Upper lobe of left lung (tissue), 6 donors: ENCODE data around the gene PRDM11. TPM values are rescaled to one million over a fixed set of nuclear protein-coding genes. Genes with fewer than 3 reads are reported as not detected.

Experiments used
- ATAC-seq, 2 donors: fragments of 200-7000 bp; cut with Tn5 transposase; one replicate each; pipeline ENCODE4 v1.9.1; 2022; ENCODE audit warnings: mild to moderate bottlenecking in 2 of 2, moderate library complexity in 2 of 2; ENCODE audit not compliant: low FRiP score in 2 of 2
- DNase-seq, 2 donors: peaks; one replicate each; pipeline ENCODE4 v3.0.0-alpha.2; 2019 to 2020
- H3K27ac ChIP-seq, 4 donors: fragments of 200-600 bp; sonication (generic); one replicate each; pipeline ENCODE4 v1.5.1; 2016 to 2019
- H3K27me3 ChIP-seq, 4 donors: fragments of 200-600 bp; sonication (generic); one replicate each; pipeline ENCODE4 v1.5.1; 2017 to 2019
- H3K36me3 ChIP-seq, 4 donors: fragments of 200-600 bp; sonication (generic); one replicate each; pipeline ENCODE4 v1.5.1; 2016 to 2019
- H3K4me1 ChIP-seq, 4 donors: fragments of 200-600 bp; sonication (generic); one replicate each; pipeline ENCODE4 v1.5.1; 2018 to 2019
- H3K4me3 ChIP-seq, 4 donors: fragments of 200-600 bp; sonication (generic); one replicate each; pipeline ENCODE4 v1.5.1; 2017 to 2019; ENCODE audit warnings: mild to moderate bottlenecking in 2 of 4, moderate library complexity in 1 of 4
- H3K9me3 ChIP-seq, 4 donors: fragments of 200-600 bp; sonication (generic); one replicate each; pipeline ENCODE4 v1.5.1; 2018 to 2019
- EP300 ChIP-seq, 4 donors: sonication (generic); formaldehyde crosslinking; IDR thresholded peaks; one replicate each; pipeline ENCODE4 v1.5.1; 2017; ENCODE audit warnings: antibody characterized with exemption in 4 of 4, control low read depth in 2 of 4
- POLR2A ChIP-seq, 4 donors: fragments of 450-650 bp; IDR thresholded peaks; one replicate each; pipeline ENCODE4 v1.5.1; 2016 to 2017; ENCODE audit warnings: antibody characterized with exemption in 4 of 4, mild to moderate bottlenecking in 2 of 4
- POLR2AphosphoS5 ChIP-seq, 2 donors: sonication (generic); formaldehyde crosslinking; IDR thresholded peaks; one replicate each; pipeline ENCODE4 v1.5.1; 2017; ENCODE audit warnings: antibody characterized with exemption in 2 of 2
- WGBS, 2 donors: methylation state at CpG; one replicate each; pipeline ENCODE4 v1.1.5; 2017 to 2018; 5-methylcytosine and 5-hydroxymethylcytosine counted together
- total RNA-seq, 6 donors: library from RNA; depleted of rRNA in 4 of 6; stranded (reverse); fragments of >200 nt in 4 of 6; gene quantifications; one replicate each; pipeline versions ENCODE4 v1.1.0 to v1.2.1, GENCODE V29; 2016 to 2021
- TF ChIP-seq, protein P1 (sequence below), 6 experiments: fragments of 450-650 bp in 4 of 6; fragments of 200-600 bp in 2 of 6; sonication (generic) in 2 of 6; IDR thresholded peaks; one replicate each; pipeline ENCODE4 v1.5.1; 2016 to 2019; ENCODE audit warnings: antibody characterized with exemption in 6 of 6
- donor health status: DM: no; HTN: no; CAD: no; lungs with moderate emphysema.
- donor health status: DM: no; HTN: yes; CAD: no; lungs with severe emphysema.

PRDM11 gene
- total RNA-seq, 6 donors from 2014 or later: 12.7 to 21.1 (median 16.0) TPM

GRCh38 chr11:45280449-45280848 is 134.0 kb downstream of the PRDM11 start:
- 54% methylated on average over 3 of the region's 3 CpGs for WGBS, 2 donors
- TF ChIP-seq POLR2AphosphoS5 (IDR thresholded peaks at IDR 0.05): no peak
- no peak for TF ChIP-seq EP300 (IDR thresholded peaks at IDR 0.05)
- TF ChIP-seq, protein P1, sequence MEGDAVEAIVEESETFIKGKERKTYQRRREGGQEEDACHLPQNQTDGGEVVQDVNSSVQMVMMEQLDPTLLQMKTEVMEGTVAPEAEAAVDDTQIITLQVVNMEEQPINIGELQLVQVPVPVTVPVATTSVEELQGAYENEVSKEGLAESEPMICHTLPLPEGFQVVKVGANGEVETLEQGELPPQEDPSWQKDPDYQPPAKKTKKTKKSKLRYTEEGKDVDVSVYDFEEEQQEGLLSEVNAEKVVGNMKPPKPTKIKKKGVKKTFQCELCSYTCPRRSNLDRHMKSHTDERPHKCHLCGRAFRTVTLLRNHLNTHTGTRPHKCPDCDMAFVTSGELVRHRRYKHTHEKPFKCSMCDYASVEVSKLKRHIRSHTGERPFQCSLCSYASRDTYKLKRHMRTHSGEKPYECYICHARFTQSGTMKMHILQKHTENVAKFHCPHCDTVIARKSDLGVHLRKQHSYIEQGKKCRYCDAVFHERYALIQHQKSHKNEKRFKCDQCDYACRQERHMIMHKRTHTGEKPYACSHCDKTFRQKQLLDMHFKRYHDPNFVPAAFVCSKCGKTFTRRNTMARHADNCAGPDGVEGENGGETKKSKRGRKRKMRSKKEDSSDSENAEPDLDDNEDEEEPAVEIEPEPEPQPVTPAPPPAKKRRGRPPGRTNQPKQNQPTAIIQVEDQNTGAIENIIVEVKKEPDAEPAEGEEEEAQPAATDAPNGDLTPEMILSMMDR (IDR thresholded peaks at IDR 0.05): no peak
- TF ChIP-seq POLR2A (IDR thresholded peaks at IDR 0.05): no peak
- no peak for ATAC-seq
- no peaks in the 10 kb centered on the region for H3K9me3 ChIP-seq
- peaks cover 0 to 3% (median under 1%) of the 10 kb centered on the region in 4 donors for H3K27me3 ChIP-seq
- no peak overlapping the region for H3K4me3 ChIP-seq
- H3K36me3 ChIP-seq: no peaks in the 10 kb centered on the region
- H3K27ac ChIP-seq: peak overlapping the region in 1 of 4 donors; percentile 53
- no peaks in the 10 kb centered on the region for H3K4me1 ChIP-seq
- no peak for DNase-seq

- no peaks in the 10 kb centered on the region for H3K36me3 ChIP-seq
- peaks cover 5 to 10% (median 8%) of the 10 kb centered on the region in 4 donors for H3K4me1 ChIP-seq
- ATAC-seq (no peak), DNase-seq (no peak)
- TF ChIP-seq, protein P1 (IDR thresholded peaks at IDR 0.05): no peak
- TF ChIP-seq POLR2A (IDR thresholded peaks at IDR 0.05): no peak
- TF ChIP-seq POLR2AphosphoS5 (IDR thresholded peaks at IDR 0.05): no peak
- no peak for TF ChIP-seq EP300 (IDR thresholded peaks at IDR 0.05)
- H3K4me3 ChIP-seq: no peak overlapping the region
- H3K9me3 ChIP-seq: peaks cover 0 to 3% (median under 1%) of the 10 kb centered on the region in 4 donors
- H3K27me3 ChIP-seq: peaks cover 0 to 16% (median 9%) of the 10 kb centered on the region in 4 donors
- H3K27ac ChIP-seq: no peak overlapping the region
- 85 to 99% methylated on average over 6 of the region's 6 CpGs for WGBS, 2 donors
Measured at GRCh38 chr11:45282081-45282480, 135.6 kb downstream of the PRDM11 start.

Other genes with a start within 250 kb of the PRDM11 start
- 100 to 1,000 TPM in 3 of 6 donors, 10 to 100 TPM in 3; 55.3 to 127 (median 101) TPM for gene TP53I11, start 195.8 kb upstream of the PRDM11 start, total RNA-seq
- gene SYT13, start 139.7 kb downstream of the PRDM11 start, total RNA-seq: under 1 TPM in 3 of 6 donors, not detected in 3; 0.11 to 0.78 (median 0.30) TPM